Measurements from ENCODE around the gene CCNA2. TPM values are rescaled to one million over a fixed set of nuclear protein-coding genes. Genes with fewer than 3 reads are reported as not detected.

Gene CCNA2
- total and polyA plus RNA-seq, 9 donors, result 15.0 to 32.7 (median 22.7) TPM

- Histone ChIP-seq H3K27ac (ENCODE audit: low read length) (no peak overlapping the region), H3K27me3 (ENCODE audit: control insufficient read depth, insufficient read depth, low read length) (no peaks in the 10 kb centered on the region), H3K9me3 (replicated peaks; ENCODE audit: control insufficient read depth, low read depth, low read length) (no peaks in the 10 kb centered on the region), H3K4me3 (ENCODE audit: low read length) (no peak overlapping the region), H3K4me1 (ENCODE audit: control insufficient read depth, insufficient read depth, low read length) (no peaks in the 10 kb centered on the region), H3K36me3 (ENCODE audit: control insufficient read depth, insufficient read depth, low read length) (peaks cover 7% of the 10 kb centered on the region)
- DNase-seq, result no peak
- 100% methylated on average over 4 of the region's 5 CpGs for WGBS (ENCODE audit: insufficient coverage)
These were observed 5.8 kb upstream of the CCNA2 start for GRCh38 chr4:121829511-121829910.

DNA sequence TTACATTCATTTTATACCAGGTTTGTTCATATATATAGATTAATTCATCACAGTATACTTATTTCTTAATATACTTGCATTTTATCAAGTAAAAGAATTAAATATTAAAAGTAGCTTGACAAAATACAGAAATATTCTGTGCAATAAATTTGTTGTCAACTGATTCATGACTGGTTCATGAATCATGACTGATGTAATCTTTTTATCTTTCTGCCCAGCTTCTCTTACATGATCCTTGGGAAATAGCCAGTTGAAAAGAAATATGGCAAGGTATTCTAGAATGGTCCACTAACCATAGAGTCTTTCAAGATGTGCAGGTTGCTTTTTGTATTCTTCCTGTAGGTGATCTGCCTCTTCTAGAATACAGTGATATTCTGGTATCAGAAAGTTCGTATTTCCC is 4.2 kb upstream of the CCNA2 start:
- no CpG with 5 or more reads among the region's 1 CpG for WGBS (ENCODE audit: insufficient coverage)
- no peaks in the 10 kb centered on the region for H3K27me3 ChIP-seq (ENCODE audit: control insufficient read depth, insufficient read depth, low read length)
- no peak for DNase-seq
- no peak overlapping the region for H3K4me3 ChIP-seq (ENCODE audit: low read length)
- H3K27ac ChIP-seq (ENCODE audit: low read length), result no peak overlapping the region
- H3K36me3 ChIP-seq (ENCODE audit: control insufficient read depth, insufficient read depth, low read length), result peaks cover 7% of the 10 kb centered on the region
- no peaks in the 10 kb centered on the region for H3K9me3 ChIP-seq (replicated peaks; ENCODE audit: control insufficient read depth, low read depth, low read length)
- peaks cover 5% of the 10 kb centered on the region for H3K4me1 ChIP-seq (ENCODE audit: control insufficient read depth, insufficient read depth, low read length)

GRCh38 chr4:121824950-121825349 is 1.3 kb upstream of the CCNA2 start:
- peaks cover 10% of the 10 kb centered on the region for H3K36me3 ChIP-seq (ENCODE audit: control insufficient read depth, insufficient read depth, low read length)
- no peak overlapping the region for H3K4me3 ChIP-seq (ENCODE audit: low read length)
- peak; percentile 22 for DNase-seq
- H3K27me3 ChIP-seq (ENCODE audit: control insufficient read depth, insufficient read depth, low read length), result no peaks in the 10 kb centered on the region
- peaks cover 8% of the 10 kb centered on the region for H3K4me1 ChIP-seq (ENCODE audit: control insufficient read depth, insufficient read depth, low read length)
- H3K9me3 ChIP-seq (replicated peaks; ENCODE audit: control insufficient read depth, low read depth, low read length), result no peaks in the 10 kb centered on the region
- 29% methylated on average over 2 of the region's 2 CpGs for WGBS (ENCODE audit: insufficient coverage)
- H3K27ac ChIP-seq (ENCODE audit: low read length), result no peak overlapping the region

GRCh38 chr4:121824171-121824527 is 466 bp upstream of the CCNA2 start:
- Histone ChIP-seq H3K4me1 (ENCODE audit: control insufficient read depth, insufficient read depth, low read length) (peaks cover 8% of the 10 kb centered on the region), H3K36me3 (ENCODE audit: control insufficient read depth, insufficient read depth, low read length) (peaks cover 7% of the 10 kb centered on the region), H3K27ac (ENCODE audit: low read length) (peak overlapping the region; percentile 87), H3K27me3 (ENCODE audit: control insufficient read depth, insufficient read depth, low read length) (no peaks in the 10 kb centered on the region), H3K9me3 (replicated peaks; ENCODE audit: control insufficient read depth, low read depth, low read length) (no peaks in the 10 kb centered on the region), H3K4me3 (ENCODE audit: low read length) (peak overlapping the region; percentile 75)
- 0% methylated on average over 2 of the region's 8 CpGs for WGBS (ENCODE audit: insufficient coverage)
- DNase-seq, result no peak

GRCh38 chr4:121822796-121823504 is 733 bp downstream of the CCNA2 start:
- Histone ChIP-seq H3K4me1 (ENCODE audit: control insufficient read depth, insufficient read depth, low read length) (peaks cover 8% of the 10 kb centered on the region), H3K9me3 (replicated peaks; ENCODE audit: control insufficient read depth, low read depth, low read length) (no peaks in the 10 kb centered on the region), H3K27me3 (ENCODE audit: control insufficient read depth, insufficient read depth, low read length) (no peaks in the 10 kb centered on the region), H3K4me3 (ENCODE audit: low read length) (peak overlapping the region; percentile 75), H3K36me3 (ENCODE audit: control insufficient read depth, insufficient read depth, low read length) (peaks cover 16% of the 10 kb centered on the region), H3K27ac (ENCODE audit: low read length) (peak overlapping the region; percentile 56)
- 0% methylated on average over 30 of the region's 30 CpGs for WGBS (ENCODE audit: insufficient coverage)
- peak; percentile 28 for DNase-seq

- no peaks in the 10 kb centered on the region for H3K9me3 ChIP-seq (replicated peaks; ENCODE audit: control insufficient read depth, low read depth, low read length)
- WGBS (ENCODE audit: insufficient coverage), result no CpG with 5 or more reads among the region's 1 CpG
- no peak for DNase-seq
- peaks cover 17% of the 10 kb centered on the region for H3K36me3 ChIP-seq (ENCODE audit: control insufficient read depth, insufficient read depth, low read length)
- H3K27me3 ChIP-seq (ENCODE audit: control insufficient read depth, insufficient read depth, low read length), result no peaks in the 10 kb centered on the region
- no peak overlapping the region for H3K27ac ChIP-seq (ENCODE audit: low read length)
- H3K4me1 ChIP-seq (ENCODE audit: control insufficient read depth, insufficient read depth, low read length), result peaks cover 8% of the 10 kb centered on the region
- H3K4me3 ChIP-seq (ENCODE audit: low read length), result peak overlapping the region; percentile 75
These were observed 1.6 kb downstream of the CCNA2 start for GRCh38 chr4:121822047-121822446.

DNA sequence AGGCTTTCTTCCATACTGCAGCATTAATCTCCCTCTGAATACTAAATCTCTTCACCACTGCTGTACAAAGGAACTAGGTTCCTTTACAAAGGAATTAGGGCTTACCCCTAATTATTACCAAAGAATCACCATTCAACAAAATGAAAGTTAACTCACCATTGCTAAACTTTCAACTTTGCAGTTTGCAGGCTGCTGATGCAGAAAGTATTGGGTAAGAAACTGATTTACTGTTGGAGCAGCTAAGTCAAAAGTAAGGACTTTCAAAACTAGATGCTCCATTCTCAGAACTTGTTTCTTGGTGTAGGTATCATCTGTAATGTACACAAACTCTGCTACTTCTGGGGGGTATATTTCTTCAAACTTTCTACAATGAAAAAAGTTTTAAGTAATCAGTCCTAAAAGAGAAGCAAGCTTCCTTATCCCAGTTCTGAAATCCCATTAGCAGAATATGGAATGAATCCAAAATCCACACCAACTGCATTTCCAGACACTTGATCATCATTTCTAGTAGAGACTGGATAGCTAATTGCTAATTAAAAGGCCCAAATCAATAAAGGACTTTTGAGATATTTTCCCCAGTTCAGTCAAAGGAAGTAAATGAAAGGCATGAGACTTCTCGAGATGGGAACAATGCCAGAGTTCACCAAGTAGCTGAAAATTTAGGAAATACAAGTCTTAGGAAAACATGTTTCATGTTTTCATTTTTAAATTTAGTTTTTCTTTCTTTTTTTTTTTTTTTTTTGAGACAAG is 4.3 kb downstream of the CCNA2 start:
- peaks cover 8% of the 10 kb centered on the region for H3K4me1 ChIP-seq (ENCODE audit: control insufficient read depth, insufficient read depth, low read length)
- no peak for DNase-seq
- H3K27ac ChIP-seq (ENCODE audit: low read length), result no peak overlapping the region
- no peaks in the 10 kb centered on the region for H3K27me3 ChIP-seq (ENCODE audit: control insufficient read depth, insufficient read depth, low read length)
- WGBS (ENCODE audit: insufficient coverage), result no CpG with 5 or more reads among the region's 1 CpG
- no peaks in the 10 kb centered on the region for H3K9me3 ChIP-seq (replicated peaks; ENCODE audit: control insufficient read depth, low read depth, low read length)
- peaks cover 23% of the 10 kb centered on the region for H3K36me3 ChIP-seq (ENCODE audit: control insufficient read depth, insufficient read depth, low read length)
- H3K4me3 ChIP-seq (ENCODE audit: low read length), result no peak overlapping the region

DNA sequence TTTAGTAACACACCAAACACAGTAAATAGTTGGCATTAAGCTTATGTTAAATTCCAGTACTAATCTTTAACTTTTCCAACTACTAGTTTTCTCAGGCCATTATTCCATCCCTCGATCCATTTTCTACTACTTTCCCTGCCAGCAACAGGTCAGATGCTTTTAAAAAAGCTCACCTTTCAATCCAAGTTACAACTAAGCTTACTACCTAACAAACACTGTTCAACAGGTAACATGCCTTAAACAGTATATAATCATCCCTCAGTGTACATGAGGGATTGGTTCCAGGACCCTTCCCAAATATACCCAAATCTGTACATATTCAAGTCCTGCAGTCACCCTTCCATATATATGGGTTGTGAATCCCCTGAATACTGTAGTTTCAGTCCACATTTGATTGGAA is 5.5 kb downstream of the CCNA2 start:
- H3K36me3 ChIP-seq (ENCODE audit: control insufficient read depth, insufficient read depth, low read length), result peaks cover 24% of the 10 kb centered on the region
- WGBS (ENCODE audit: insufficient coverage), result 86% methylated on average over 1 of the region's 1 CpG
- peaks cover 7% of the 10 kb centered on the region for H3K4me1 ChIP-seq (ENCODE audit: control insufficient read depth, insufficient read depth, low read length)
- no peaks in the 10 kb centered on the region for H3K27me3 ChIP-seq (ENCODE audit: control insufficient read depth, insufficient read depth, low read length)
- no peaks in the 10 kb centered on the region for H3K9me3 ChIP-seq (replicated peaks; ENCODE audit: control insufficient read depth, low read depth, low read length)
- H3K4me3 ChIP-seq (ENCODE audit: low read length), result no peak overlapping the region
- no peak for DNase-seq
- no peak overlapping the region for H3K27ac ChIP-seq (ENCODE audit: low read length)

- DNase-seq, result no peak
- Histone ChIP-seq H3K27me3 (ENCODE audit: control insufficient read depth, insufficient read depth, low read length) (no peaks in the 10 kb centered on the region), H3K9me3 (replicated peaks; ENCODE audit: control insufficient read depth, low read depth, low read length) (no peaks in the 10 kb centered on the region), H3K36me3 (ENCODE audit: control insufficient read depth, insufficient read depth, low read length) (peaks cover 29% of the 10 kb centered on the region), H3K4me1 (ENCODE audit: control insufficient read depth, insufficient read depth, low read length) (peaks cover 2% of the 10 kb centered on the region), H3K4me3 (ENCODE audit: low read length) (no peak overlapping the region), H3K27ac (ENCODE audit: low read length) (no peak overlapping the region)
- no CpG with 5 or more reads among the region's 1 CpG for WGBS (ENCODE audit: insufficient coverage)
These were observed 6.0 kb downstream of the CCNA2 start for GRCh38 chr4:121817701-121818100.

GRCh38 chr4:121817006-121817405 is 6.7 kb downstream of the CCNA2 start:
- no peaks in the 10 kb centered on the region for H3K9me3 ChIP-seq (replicated peaks; ENCODE audit: control insufficient read depth, low read depth, low read length)
- no peak overlapping the region for H3K27ac ChIP-seq (ENCODE audit: low read length)
- no peak overlapping the region for H3K4me3 ChIP-seq (ENCODE audit: low read length)
- no CpG with 5 or more reads among the region's 3 CpGs for WGBS (ENCODE audit: insufficient coverage)
- H3K36me3 ChIP-seq (ENCODE audit: control insufficient read depth, insufficient read depth, low read length), result peaks cover 32% of the 10 kb centered on the region
- DNase-seq, result no peak
- H3K4me1 ChIP-seq (ENCODE audit: control insufficient read depth, insufficient read depth, low read length), result no peaks in the 10 kb centered on the region
- H3K27me3 ChIP-seq (ENCODE audit: control insufficient read depth, insufficient read depth, low read length), result no peaks in the 10 kb centered on the region
